NCI-H2107 treated with DMSO at 0.1 percent for 48 hours (cell line): ENCODE measurements around the gene MDFI.

ENCODE experiments used
- DNase-seq: peaks from one replicate; lab custom pipeline; 2025; ENCODE audit not compliant: unreplicated experiment; lab: John Stamatoyannopoulos, UW

MDFI gene

DNA sequence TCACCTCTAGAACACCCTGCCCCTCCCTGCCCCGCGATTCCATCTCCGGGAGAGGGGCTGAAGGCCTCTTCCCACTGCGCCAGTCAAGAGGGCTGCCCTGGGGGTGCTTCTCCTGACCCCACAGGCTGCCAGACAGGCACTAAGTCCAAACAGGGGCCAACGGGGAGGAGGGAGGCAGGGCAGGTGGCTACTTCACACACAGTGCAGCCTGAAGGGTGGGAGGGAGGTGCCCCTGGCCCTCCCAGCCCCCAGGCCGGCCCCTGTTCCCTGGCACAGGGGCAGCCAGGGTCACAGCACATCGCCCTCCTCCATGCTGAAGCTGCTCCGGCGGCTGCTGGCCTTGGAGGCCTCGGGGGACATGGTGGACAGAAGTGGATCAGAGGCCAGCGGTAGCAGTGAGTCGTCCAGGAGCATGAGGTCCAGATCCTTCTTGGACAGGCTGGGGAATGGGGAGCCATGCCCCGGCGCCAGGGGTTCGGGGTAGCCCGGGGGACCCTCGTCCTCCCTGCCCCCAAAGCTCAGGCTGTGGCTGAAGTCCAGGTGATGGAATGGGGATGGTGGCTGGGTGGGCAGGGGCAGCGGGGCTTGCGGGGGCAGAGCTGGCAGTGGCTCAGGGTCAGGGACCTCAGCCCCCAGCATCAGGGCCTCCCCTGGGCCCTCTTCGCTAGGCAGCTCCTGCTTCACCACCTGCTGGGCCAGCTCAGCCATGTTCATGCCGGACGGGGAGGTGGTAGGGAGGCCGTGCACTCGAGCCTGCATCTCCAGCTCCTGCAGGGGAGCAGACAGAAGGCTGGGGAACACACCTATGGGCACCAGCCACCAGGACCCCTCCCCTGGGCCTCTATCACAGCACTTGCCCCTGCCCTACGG is 46.3 kb downstream of the MDFI start:
- DNase-seq: no peak

DNA sequence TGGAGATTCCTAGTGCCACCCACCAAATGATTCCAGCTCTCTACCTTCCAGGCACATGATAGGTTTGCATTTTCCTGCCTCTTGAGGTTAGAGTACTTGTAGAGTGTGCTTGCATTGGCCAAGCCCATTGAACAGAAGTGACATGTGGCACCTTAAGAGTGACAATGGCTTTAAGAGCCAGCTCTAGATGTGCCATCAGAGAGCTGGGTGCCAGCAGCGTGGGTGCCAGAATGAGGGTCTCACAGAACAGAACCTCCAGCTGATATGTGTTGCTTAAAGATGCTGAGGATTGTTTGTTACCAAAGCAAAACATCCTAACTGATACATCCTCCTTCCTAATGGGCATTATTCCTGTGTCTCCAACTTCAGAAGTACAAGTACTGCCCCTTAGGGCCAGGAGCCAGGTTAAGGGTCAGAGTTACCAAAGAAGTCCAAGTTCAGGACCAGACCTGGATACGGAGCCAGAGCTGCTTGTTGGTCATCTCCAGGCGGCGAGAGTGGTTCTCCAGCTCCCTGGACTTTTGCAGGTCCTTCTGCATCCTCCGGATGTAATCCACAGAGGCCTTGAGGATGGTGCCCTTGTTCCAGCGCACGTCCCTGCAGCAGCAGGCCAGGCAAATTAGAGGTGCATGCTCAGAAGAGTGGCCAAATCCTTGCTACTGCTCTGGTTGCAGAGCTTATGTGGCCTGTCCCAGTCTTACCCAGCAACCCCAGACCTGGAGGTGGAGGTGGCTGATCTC is 47.5 kb downstream of the MDFI start:
- DNase-seq: no peak

DNA sequence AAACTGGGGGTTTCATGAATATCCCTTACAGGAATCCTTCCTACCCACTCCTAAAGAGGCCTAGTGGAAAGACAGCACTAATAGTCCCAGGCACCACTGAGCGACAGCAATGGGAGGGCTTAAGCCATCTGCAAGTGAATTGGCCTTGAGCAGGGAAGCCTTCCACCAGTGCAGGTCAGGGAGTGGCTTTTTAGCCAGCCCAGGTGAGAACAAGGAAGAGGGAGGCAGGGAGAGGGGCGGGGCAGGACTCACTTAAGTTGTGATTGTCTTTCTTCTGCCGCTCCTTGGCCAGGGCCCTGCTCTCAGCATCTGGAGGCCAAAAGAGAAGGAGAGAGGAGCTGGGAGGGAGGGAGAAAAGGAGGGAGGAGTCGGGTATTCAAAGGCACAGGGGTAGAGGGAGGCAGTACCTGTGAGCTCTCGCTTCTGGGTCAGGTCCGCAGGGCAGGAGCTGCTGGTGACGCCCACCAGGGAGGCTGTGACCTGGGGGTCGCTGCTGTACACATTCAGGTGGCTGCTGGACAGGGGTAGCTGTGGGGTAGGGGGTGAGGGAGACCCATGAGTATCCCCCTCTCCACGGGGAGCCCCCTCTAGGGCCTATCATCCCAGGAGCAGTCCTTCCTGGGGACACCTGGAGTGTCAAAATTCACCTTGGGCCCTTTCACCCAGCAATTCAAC is 49.4 kb downstream of the MDFI start:
- DNase-seq: no peak

GRCh38 chr6:41688256-41688965 is 50.1 kb downstream of the MDFI start:
- no peak for DNase-seq

DNA sequence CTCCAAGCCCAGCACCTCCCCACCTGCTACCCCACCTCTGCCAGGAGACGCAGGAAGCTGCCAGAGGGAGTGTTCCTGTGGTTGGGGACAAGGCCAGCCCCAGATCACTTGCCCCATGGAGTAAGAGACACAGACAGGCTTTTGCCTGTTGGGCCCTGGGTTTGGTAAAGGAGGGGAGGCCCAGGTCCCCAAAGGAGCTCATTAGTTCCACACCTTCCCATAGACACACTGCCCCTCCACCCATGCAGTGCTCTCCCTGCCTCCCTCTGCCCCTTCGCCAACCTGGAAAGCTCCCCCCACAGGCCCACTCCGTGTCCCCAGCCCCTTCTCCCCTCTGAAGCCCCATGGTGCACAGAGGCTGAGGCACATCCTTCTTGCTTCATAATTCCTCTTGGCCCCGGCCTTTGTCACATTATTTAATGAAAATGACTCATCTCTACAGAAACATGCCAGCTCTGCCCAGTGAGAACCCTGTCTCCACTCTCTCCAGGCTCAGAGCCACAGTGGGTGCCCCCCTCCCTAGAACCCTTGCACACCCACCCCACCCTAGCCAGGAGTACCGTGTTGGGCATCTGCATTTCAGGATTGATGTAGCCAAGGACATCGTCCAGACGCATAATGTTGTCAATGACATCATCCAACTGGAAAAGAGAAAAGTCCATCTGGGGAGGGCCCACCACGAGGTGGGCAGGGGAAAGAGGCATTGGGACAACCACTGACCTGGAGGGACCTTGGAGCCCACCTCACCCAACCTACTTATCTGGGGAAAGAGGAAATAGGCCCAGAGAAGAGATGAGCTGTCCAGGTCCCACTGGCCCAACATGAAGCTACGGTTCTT is 51.1 kb downstream of the MDFI start:
- no peak for DNase-seq

- no peak for DNase-seq
Observed at GRCh38 chr6:41690541-41691330, 52.5 kb downstream of the MDFI start.

GRCh38 chr6:41691426-41692079 is 53.3 kb downstream of the MDFI start:
- no peak for DNase-seq

DNA sequence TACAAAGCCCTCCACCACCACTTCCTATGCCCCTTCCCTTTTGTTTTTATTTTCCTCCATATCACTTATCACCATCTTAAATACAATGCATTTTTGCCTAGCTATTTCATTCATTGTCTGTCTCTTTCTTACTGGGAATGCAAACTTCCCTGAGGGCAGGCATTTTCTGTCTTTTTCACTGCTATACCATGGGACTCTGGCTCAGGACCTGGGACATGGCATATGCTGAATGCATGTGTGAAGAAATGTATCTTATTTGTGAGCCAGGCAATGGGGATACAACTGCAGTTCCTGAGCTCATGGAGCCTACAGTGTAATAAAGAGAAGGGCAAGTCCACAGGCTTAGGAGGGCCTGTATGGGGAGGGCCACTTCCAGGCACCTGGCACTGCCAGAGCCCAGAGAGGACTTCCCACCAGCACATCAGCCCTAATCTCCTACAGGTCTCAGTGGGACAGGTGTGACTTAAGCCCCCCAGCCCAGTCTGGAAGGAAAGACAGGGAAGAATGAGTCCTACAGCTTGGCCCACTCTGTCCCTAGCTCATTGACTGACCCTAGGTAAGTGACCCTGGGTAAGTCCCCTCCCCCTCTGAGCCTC is 53.9 kb downstream of the MDFI start:
- no peak for DNase-seq

DNA sequence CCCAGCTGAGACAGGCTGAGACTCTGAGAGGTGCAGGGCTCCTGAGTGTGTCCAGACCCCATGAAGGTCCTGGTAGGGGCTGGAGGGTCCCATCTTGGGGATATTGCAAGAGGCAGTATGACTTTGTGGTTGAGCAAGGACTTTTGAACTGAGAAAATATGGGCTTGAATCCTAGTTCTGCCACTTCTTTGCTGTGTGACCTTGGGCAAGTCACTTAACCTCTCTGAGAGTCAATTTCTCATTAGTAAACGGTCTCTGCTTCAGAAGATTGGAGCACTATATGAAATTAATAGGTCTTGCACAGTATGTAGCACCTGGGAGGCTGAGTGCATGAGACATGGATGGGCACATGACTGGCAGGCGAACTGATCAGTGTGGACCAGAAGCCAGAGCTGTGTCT is 54.5 kb downstream of the MDFI start:
- DNase-seq: no peak

DNA sequence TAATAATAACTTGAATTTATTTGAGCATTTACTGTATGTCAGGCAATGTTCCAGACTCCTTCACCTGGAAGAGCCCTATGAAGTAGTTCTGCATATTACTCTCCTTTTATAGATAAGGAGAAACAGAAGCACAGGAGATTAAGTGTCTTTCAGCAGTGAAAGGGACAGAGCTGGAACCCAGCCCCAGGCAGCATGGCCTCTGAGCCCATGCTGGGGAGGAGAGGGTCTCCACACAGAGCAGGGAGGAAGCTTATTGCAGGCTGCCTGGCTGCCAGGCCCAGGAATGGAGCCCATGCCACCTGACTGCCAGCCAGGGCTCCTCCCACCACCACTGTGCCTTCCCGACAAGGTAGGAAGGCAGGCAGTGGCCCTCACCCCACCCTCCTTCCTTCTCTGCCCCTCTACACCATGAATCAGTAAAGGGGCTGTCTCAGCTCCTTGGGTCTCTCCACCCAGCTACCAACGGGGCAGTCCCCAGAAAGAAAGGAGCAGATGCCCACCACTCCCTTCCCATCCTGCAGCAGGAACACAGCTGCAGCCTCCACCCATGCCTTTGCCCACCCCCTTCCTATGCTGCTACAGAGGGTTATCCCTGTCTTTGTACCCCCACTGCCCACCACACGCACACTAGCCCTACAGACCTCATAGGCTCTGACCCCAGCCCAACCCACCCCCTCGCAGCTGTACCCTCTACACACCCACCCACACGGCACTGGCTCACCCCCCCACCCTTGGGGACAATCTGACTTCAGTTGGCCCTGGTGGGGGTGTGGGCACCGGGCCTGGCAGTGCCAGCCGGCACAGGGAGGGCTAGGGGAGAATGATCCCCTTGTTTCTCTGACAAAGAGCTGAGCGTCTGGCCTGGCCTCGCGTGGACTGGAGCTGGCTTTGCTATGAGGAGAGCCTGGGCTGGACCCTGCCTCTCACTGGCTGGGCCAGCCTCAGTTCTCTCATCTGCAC is 55.3 kb downstream of the MDFI start:
- DNase-seq: no peak

DNA sequence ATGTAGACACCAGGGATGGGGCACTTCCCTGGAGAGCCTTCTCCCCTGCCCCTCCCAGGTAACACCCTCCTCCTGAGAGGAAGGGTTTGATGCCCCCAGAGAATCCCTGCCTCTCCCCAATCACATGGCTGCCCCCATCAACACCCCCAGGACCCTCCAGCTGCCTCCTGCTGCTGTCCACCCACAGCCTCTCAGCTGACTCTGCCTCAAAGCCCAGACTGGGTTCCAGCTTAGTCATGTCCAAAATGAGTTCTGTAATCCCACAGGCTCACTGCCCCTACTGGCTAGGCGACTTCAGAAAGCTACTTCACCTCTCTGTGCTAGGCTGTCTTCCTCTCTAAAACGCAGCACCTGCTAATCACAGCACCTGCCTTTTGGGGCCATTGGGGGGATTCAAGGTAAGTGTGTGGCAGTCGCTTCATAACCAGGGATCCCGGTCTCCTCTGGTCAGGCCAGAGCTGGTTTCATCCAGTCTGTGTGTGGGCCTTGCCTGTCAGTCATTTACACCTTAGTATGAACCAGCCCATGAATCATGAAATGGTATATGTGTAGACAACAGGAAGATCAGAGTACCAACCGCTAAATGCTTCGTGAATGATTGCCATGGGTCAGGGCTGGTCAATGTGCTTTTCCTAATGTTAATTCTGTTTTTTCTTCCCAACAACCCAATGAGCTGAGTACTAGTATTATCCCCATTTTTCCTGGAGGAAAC is 56.7 kb downstream of the MDFI start:
- no peak for DNase-seq

- no peak for DNase-seq
Observed at GRCh38 chr6:41695825-41696224, 57.6 kb downstream of the MDFI start.

DNA sequence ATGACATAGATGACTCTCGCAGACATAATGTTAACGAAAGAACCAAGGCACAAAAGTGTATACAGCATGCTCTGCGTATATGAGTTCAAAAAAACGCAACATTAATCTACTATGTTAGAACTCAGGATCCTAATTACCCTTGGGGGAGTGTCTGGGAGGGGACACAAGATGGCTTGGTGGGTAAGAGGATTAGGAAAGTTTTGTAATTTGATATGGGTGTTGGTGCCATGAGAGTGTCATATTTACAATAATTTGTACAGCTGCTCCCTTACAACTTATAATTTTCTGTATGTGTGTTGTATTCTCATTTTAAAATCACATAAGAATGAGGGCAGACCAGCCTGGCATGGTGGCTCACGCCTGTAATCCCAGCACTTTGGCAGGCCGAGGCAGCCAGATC is 58.5 kb downstream of the MDFI start:
- no peak for DNase-seq

GRCh38 chr6:41697861-41698781 is 59.9 kb downstream of the MDFI start:
- DNase-seq: no peak

- no peak for DNase-seq
Observed at GRCh38 chr6:41699063-41699462, 60.8 kb downstream of the MDFI start.
